Neural progenitor cell (in vitro differentiated cells): ENCODE data around the gene TET2. TPM values are rescaled to one million over a fixed set of nuclear protein-coding genes. Genes with fewer than 3 reads are reported as not detected.

Experiments used
- DNase-seq: peaks from one replicate; pipeline ENCODE4 v3.0.0-alpha.2; 2016; ENCODE audit warnings: low spot score
- H2AFZ ChIP-seq: fragments of 200-600 bp; sonication (generic); replicated peaks from 2 replicates; pipeline ENCODE4 v1.6.1; 2016; ENCODE audit warnings: antibody characterized with exemption
- H3F3A ChIP-seq: fragments of 200-600 bp; sonication (generic); 2 replicates; pipeline ENCODE4 v1.6.1; 2016; ENCODE audit warnings: antibody characterized with exemption, low read depth
- H3K27ac ChIP-seq: fragments of 200-600 bp; sonication (generic); 2 replicates; pipeline ENCODE4 v1.5.1; 2016; ENCODE audit warnings: mild to moderate bottlenecking
- H3K27me3 ChIP-seq: fragments of 200-600 bp; sonication (generic); 2 replicates; pipeline ENCODE4 v1.6.1; 2016; ENCODE audit warnings: mild to moderate bottlenecking, moderate library complexity
- H3K36me3 ChIP-seq: fragments of 200-600 bp; sonication (generic); 2 replicates; pipeline ENCODE4 v1.5.1; 2016
- H3K4me1 ChIP-seq: fragments of 200-600 bp; sonication (generic); 2 replicates; pipeline ENCODE4 v1.6.1; 2016; ENCODE audit warnings: mixed run types
- H3K4me2 ChIP-seq: fragments of 200-600 bp; sonication (generic); 2 replicates; pipeline ENCODE4 v1.6.1; 2016
- H3K4me3 ChIP-seq: fragments of 200-600 bp; sonication (generic); 2 replicates; pipeline ENCODE4 v1.5.1; 2016
- H3K79me2 ChIP-seq: fragments of 200-600 bp; sonication (generic); 2 replicates; pipeline ENCODE4 v1.6.1; 2016; ENCODE audit warnings: low read depth
- H3K9ac ChIP-seq: fragments of 200-600 bp; sonication (generic); 2 replicates; pipeline ENCODE4 v1.6.1; 2016
- H3K9me3 ChIP-seq: fragments of 200-600 bp; sonication (generic); 2 replicates; pipeline ENCODE4 v1.5.1; 2016; ENCODE audit warnings: low read depth
- H4K20me1 ChIP-seq: fragments of 200-600 bp; sonication (generic); 2 replicates; pipeline ENCODE4 v1.6.1; 2016; ENCODE audit warnings: low read depth
- H3K27ac Mint-ChIP-seq: 3 replicates; pipeline ENCODE4 v1.8.0; 2021; ENCODE audit warnings: mixed read lengths
- H3K27me3 Mint-ChIP-seq: 2 replicates; pipeline ENCODE4 v1.8.0; 2022; ENCODE audit warnings: low read depth, mild to moderate bottlenecking, inconsistent platforms, moderate library complexity, mixed read lengths; ENCODE audit not compliant: insufficient read depth
- H3K36me3 Mint-ChIP-seq: 3 replicates; pipeline ENCODE4 v1.8.0; 2021; ENCODE audit warnings: mixed read lengths
- H3K4me1 Mint-ChIP-seq: 3 replicates; pipeline ENCODE4 v1.8.0; 2021; ENCODE audit warnings: mixed read lengths
- H3K4me3 Mint-ChIP-seq: 3 replicates; pipeline ENCODE4 v1.8.0; 2021; ENCODE audit warnings: mild to moderate bottlenecking, moderate library complexity, mixed read lengths
- H3K9me3 Mint-ChIP-seq: 3 replicates; pipeline ENCODE4 v1.8.0; 2020; ENCODE audit warnings: mixed read lengths
- EZH2 ChIP-seq: fragments of 200-600 bp; sonication (generic); IDR thresholded peaks from 2 replicates; pipeline ENCODE4 v1.6.1; 2017; ENCODE audit warnings: antibody characterized with exemption, mild to moderate bottlenecking, moderate library complexity
- EZH2phosphoT487 ChIP-seq: fragments of 200-600 bp; sonication (generic); IDR thresholded peaks from 2 replicates; pipeline ENCODE4 v1.6.1; 2017; ENCODE audit warnings: antibody characterized with exemption
- total RNA-seq: library from RNA; depleted of rRNA; stranded (reverse); fragments of >200 nt; gene quantifications from 2 replicates; pipeline ENCODE4 v1.2.3, GENCODE V29; 2015; ENCODE audit warnings: low replicate concordance
- TF ChIP-seq, protein P1 (sequence below): fragments of 200-600 bp; sonication (generic); IDR thresholded peaks from 2 replicates; pipeline ENCODE4 v1.5.1; 2017; ENCODE audit warnings: antibody characterized with exemption, mild to moderate bottlenecking

Gene TET2
- total RNA-seq, 1 donor from 2014 or later: 17.0 TPM

DNA sequence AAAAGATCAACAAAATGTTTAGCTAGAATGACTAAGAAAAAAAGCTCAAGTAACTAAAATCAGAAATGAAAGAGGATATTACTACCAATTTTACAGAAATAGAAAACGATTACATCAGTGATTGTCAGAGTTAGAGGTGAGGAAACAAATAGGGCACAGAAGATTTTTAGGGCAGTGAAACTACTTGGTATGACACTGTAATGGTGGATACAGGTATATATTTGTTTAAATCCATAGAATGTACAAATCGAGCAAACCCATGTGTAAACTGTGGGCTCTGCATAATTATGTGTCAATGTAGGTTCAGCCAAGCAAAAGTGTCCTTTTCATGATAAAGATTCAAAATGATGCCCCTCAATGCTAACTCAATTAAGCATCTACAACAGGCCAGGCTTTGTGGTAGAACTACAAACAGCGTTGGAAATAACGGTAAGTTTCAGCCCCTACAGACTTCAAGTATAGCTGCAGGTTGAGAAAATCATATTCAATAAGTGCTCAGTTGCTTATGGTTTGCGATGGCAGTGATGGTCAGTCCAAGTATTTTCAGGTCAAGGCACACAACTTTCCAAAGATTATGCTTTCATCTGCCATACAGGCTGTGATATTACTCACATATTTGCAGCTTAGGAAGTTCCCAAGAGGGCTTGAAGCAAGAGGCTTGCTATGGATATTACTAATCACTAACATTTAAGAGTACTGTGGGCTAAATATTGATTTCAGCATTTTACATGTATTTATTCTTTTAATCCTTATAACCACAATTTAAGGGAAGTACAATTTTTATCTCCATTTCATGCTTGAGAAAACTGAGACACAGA lies 158.6 kb downstream of the TET2 start:
- no peak for DNase-seq
- no peaks in the 10 kb centered on the region for H3K27me3 ChIP-seq
- Mint-ChIP-seq H3K36me3 (no peaks in the 10 kb centered on the region), H3K4me1 (no peaks in the 10 kb centered on the region), H3K4me3 (no peak overlapping the region), H3K9me3 (peaks cover 7% of the 10 kb centered on the region), H3K27ac (no peak overlapping the region), H3K27me3 (peaks cover 2% of the 10 kb centered on the region)
- no peak overlapping the region for H3K4me2 ChIP-seq
- H3K36me3 ChIP-seq: no peaks in the 10 kb centered on the region
- TF ChIP-seq, protein P1, sequence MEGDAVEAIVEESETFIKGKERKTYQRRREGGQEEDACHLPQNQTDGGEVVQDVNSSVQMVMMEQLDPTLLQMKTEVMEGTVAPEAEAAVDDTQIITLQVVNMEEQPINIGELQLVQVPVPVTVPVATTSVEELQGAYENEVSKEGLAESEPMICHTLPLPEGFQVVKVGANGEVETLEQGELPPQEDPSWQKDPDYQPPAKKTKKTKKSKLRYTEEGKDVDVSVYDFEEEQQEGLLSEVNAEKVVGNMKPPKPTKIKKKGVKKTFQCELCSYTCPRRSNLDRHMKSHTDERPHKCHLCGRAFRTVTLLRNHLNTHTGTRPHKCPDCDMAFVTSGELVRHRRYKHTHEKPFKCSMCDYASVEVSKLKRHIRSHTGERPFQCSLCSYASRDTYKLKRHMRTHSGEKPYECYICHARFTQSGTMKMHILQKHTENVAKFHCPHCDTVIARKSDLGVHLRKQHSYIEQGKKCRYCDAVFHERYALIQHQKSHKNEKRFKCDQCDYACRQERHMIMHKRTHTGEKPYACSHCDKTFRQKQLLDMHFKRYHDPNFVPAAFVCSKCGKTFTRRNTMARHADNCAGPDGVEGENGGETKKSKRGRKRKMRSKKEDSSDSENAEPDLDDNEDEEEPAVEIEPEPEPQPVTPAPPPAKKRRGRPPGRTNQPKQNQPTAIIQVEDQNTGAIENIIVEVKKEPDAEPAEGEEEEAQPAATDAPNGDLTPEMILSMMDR: no peak
- TF ChIP-seq EZH2 (no peak), EZH2phosphoT487 (no peak)
- H3K27ac ChIP-seq: no peak overlapping the region
- H4K20me1 ChIP-seq: no peaks in the 10 kb centered on the region
- no peaks in the 10 kb centered on the region for H3K9me3 ChIP-seq
- no peak overlapping the region for H3K9ac ChIP-seq
- no peaks in the 10 kb centered on the region for H3K4me1 ChIP-seq
- no peaks in the 10 kb centered on the region for H3K79me2 ChIP-seq
- H3K4me3 ChIP-seq: no peak overlapping the region
- no peaks in the 10 kb centered on the region for H3F3A ChIP-seq
- no peak overlapping the region for H2AFZ ChIP-seq

DNA sequence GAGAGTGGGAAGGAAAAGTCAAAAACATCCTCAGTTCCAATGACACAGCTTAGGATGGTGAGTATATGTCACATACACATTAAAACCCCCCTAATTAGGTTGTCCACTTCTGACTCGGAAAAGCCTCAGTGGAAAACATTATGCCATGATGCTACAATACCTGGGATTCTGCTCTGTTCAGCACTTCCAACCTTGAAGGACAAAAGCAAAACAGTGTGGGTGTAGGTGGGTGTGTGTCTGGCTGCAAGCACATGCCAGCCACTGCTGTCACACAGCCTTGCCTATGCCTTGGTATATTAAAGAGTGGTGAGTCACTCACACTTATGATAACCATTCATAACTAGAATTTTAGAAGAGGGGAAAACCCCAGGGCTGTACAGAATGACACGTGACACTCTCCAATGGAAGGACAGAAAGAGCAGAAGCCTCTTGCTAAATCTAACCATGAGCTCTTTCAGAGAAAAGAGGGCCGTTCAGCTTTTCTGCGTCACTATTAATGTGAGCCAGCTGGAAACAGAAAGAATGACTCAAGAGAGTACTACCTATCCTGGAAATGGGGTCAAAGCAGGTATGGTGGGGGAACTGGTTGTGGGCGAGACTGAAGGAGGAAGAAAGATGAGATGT lies 159.6 kb downstream of the TET2 start:
- no peak for TF ChIP-seq EZH2
- no peaks in the 10 kb centered on the region for H3K36me3 Mint-ChIP-seq
- Histone ChIP-seq H3K9ac (no peak overlapping the region), H3F3A (no peaks in the 10 kb centered on the region), H3K4me2 (no peak overlapping the region), H3K79me2 (no peaks in the 10 kb centered on the region), H2AFZ (no peak overlapping the region), H3K4me1 (no peaks in the 10 kb centered on the region), H3K4me3 (no peak overlapping the region), H3K36me3 (no peaks in the 10 kb centered on the region), H4K20me1 (no peaks in the 10 kb centered on the region), H3K9me3 (no peaks in the 10 kb centered on the region), H3K27me3 (no peaks in the 10 kb centered on the region), H3K27ac (no peak overlapping the region)
- H3K27ac Mint-ChIP-seq: no peak overlapping the region
- peaks cover 11% of the 10 kb centered on the region for H3K9me3 Mint-ChIP-seq
- H3K4me3 Mint-ChIP-seq: no peak overlapping the region
- no peak for DNase-seq
- peaks cover 2% of the 10 kb centered on the region for H3K27me3 Mint-ChIP-seq
- no peaks in the 10 kb centered on the region for H3K4me1 Mint-ChIP-seq

DNA sequence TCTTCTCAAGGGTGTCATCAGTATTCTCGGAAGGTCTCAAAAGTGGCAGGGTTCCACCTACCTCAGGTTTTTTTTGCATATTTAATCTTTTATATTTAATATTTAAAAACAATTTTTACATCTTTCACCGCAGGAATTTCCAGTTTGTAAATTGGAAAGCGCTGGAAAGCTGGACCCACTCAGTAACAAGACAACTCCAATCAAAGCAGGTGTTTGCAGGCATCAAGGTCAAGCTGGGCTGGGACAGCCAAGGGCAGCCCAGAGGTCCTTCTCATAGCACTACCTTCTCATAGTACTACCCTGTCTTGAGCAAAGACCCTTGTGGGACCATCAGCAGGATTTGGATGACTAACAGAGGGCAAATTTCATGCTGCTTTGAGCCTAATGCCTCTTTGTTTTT lies 160.1 kb downstream of the TET2 start:
- Mint-ChIP-seq H3K27ac (no peak overlapping the region), H3K9me3 (peaks cover 13% of the 10 kb centered on the region), H3K4me1 (no peaks in the 10 kb centered on the region), H3K4me3 (no peak overlapping the region), H3K36me3 (no peaks in the 10 kb centered on the region), H3K27me3 (peaks cover 2% of the 10 kb centered on the region)
- H2AFZ ChIP-seq: no peak overlapping the region
- no peaks in the 10 kb centered on the region for H4K20me1 ChIP-seq
- H3F3A ChIP-seq: no peaks in the 10 kb centered on the region
- no peaks in the 10 kb centered on the region for H3K9me3 ChIP-seq
- H3K27me3 ChIP-seq: no peaks in the 10 kb centered on the region
- H3K79me2 ChIP-seq: no peaks in the 10 kb centered on the region
- DNase-seq: no peak
- no peaks in the 10 kb centered on the region for H3K4me1 ChIP-seq
- no peak overlapping the region for H3K27ac ChIP-seq
- H3K4me3 ChIP-seq: no peak overlapping the region
- H3K4me2 ChIP-seq: no peak overlapping the region
- no peak overlapping the region for H3K9ac ChIP-seq
- TF ChIP-seq EZH2phosphoT487 (no peak), EZH2 (no peak)
- TF ChIP-seq, protein P1: no peak
- no peaks in the 10 kb centered on the region for H3K36me3 ChIP-seq

DNA sequence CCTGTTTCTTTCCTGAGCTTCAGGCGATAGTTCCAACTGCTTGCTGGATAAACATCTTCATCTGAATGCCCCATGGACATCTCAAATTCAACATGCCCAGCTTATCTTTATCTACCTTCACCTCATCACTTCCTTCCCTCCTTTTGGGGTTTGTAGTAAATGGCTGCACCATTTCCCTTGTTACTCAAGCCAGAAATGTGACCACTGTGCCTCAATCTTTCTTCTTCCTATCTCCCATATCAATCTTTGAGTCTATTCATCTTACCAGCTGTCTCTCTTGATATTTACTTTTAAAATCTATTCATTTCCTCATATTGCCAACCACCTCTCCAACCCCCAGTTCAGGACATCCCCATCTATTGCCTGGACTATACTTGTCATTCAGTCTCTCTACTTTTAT lies 171.8 kb downstream of the TET2 start:
- H3K9ac ChIP-seq: no peak overlapping the region
- H3F3A ChIP-seq: no peaks in the 10 kb centered on the region
- H3K36me3 ChIP-seq: no peaks in the 10 kb centered on the region
- H2AFZ ChIP-seq: no peak overlapping the region
- Mint-ChIP-seq H3K27ac (no peak overlapping the region), H3K9me3 (peaks cover 11% of the 10 kb centered on the region), H3K4me3 (no peak overlapping the region), H3K27me3 (peaks cover 2% of the 10 kb centered on the region), H3K4me1 (no peaks in the 10 kb centered on the region), H3K36me3 (peaks cover 2% of the 10 kb centered on the region)
- no peak for TF ChIP-seq EZH2
- TF ChIP-seq EZH2phosphoT487: no peak
- TF ChIP-seq, protein P1: no peak
- H3K4me2 ChIP-seq: no peak overlapping the region
- H3K4me1 ChIP-seq: no peaks in the 10 kb centered on the region
- no peak overlapping the region for H3K4me3 ChIP-seq
- no peak overlapping the region for H3K27ac ChIP-seq
- H3K79me2 ChIP-seq: no peaks in the 10 kb centered on the region
- H3K27me3 ChIP-seq: no peaks in the 10 kb centered on the region
- DNase-seq: no peak
- no peaks in the 10 kb centered on the region for H3K9me3 ChIP-seq
- H4K20me1 ChIP-seq: no peaks in the 10 kb centered on the region
